ENCODE measurements around the gene ALG1.
"Not testable (repeated sequence)": the region's sequence is repeated elsewhere in the genome, so short reads cannot be mapped to it uniquely, and the experiment has no call there.

ALG1 gene

DNA sequence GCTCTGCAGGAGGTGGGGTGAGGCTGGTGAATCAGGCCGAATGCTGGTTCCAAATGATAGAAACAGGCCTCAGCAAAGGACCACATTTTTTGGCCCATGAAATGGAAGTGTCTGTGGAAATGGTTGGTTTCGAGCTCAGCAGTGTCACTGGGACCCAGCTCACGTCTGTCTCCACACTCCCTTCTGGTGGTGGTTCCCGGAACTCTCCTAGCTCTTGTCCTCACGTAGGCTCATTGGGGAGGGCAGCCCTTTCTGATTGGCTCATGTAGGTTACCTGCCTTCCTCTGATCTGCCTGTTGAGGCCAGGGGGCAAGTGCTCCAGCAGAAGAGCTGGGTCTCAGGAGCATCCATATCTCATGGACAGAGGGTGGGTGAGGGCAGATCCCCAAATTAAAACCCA is 4.0 kb downstream of the ALG1 start:
- peaks cover 25% of the 10 kb centered on the region for H3K4me1 Mint-ChIP-seq
- H3K4me3 Mint-ChIP-seq: no peak overlapping the region
- no peak overlapping the region for H3K27ac Mint-ChIP-seq
- no peak for DNase-seq
- H3K36me3 Mint-ChIP-seq (ENCODE audit: low read depth): peaks cover 16% of the 10 kb centered on the region
- no peaks in the 10 kb centered on the region for H3K27me3 Mint-ChIP-seq
- no peaks in the 10 kb centered on the region for H3K9me3 Mint-ChIP-seq
- no peak for ATAC-seq

- ATAC-seq: no peak
- peaks cover 16% of the 10 kb centered on the region for H3K36me3 Mint-ChIP-seq (ENCODE audit: low read depth)
- peaks cover 11% of the 10 kb centered on the region for H3K4me1 Mint-ChIP-seq
- no peak for DNase-seq
- no peak overlapping the region for H3K27ac Mint-ChIP-seq
- no peaks in the 10 kb centered on the region for H3K27me3 Mint-ChIP-seq
- H3K9me3 Mint-ChIP-seq: no peaks in the 10 kb centered on the region
- H3K4me3 Mint-ChIP-seq: no peak overlapping the region
Observed at GRCh38 chr16:5077304-5077703, 5.7 kb downstream of the ALG1 start.

DNA sequence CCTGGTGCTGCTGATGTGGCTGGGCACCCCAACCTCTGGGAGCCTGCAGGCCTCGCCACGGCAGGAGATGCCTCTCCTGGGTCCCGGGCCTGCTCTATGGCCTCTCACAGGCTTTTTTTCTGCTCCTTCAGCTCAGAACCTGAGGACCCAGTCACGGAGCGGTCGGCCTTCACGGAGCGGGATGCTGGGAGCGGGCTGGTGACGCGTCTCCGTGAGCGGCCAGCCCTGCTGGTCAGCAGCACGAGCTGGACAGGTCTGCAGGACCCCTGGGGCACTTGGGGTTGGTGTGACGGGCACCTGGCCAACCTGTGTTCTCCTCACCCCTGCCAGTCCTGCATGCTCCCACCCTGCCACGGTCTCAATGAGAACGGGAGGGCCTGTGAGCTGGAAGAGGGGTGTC is 7.0 kb downstream of the ALG1 start:
- DNase-seq: no peak
- Mint-ChIP-seq H3K4me3 (no peak overlapping the region), H3K27me3 (no peaks in the 10 kb centered on the region), H3K4me1 (no peaks in the 10 kb centered on the region), H3K9me3 (no peaks in the 10 kb centered on the region), H3K36me3 (ENCODE audit: low read depth) (peaks cover 19% of the 10 kb centered on the region), H3K27ac (no peak overlapping the region)
- no peak for ATAC-seq

DNA sequence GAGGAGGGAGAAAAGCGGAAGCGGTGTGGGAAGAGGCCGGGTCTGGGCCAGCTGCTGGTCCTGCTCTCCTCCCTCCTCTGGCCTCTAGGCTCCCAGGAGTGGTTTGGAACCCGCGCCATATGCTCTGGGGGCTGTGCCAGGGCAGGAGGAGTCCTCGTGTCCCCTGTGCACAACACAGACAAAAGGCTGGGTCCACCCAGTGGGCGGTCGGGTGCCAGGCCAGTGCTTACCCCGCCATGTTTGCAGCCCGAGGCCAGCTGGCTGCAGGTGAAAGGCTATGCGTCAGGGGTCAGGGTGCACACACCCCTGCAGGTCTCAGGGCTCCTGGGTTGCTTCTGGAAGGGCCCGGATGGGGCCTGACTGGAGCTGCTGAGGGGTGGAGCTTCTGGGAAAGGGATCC is 8.8 kb downstream of the ALG1 start:
- not testable (repeated sequence) for ATAC-seq, H3K9me3 Mint-ChIP-seq, DNase-seq, H3K27ac Mint-ChIP-seq, H3K4me1 Mint-ChIP-seq, H3K4me3 Mint-ChIP-seq, H3K27me3 Mint-ChIP-seq
- peaks cover 30% of the 10 kb centered on the region for H3K36me3 Mint-ChIP-seq (ENCODE audit: low read depth)

GRCh38 chr16:5080996-5081395 is 9.4 kb downstream of the ALG1 start:
- H3K4me3 Mint-ChIP-seq, H3K27ac Mint-ChIP-seq, H3K27me3 Mint-ChIP-seq, DNase-seq, ATAC-seq, H3K9me3 Mint-ChIP-seq, H3K4me1 Mint-ChIP-seq: not testable (repeated sequence)
- peaks cover 29% of the 10 kb centered on the region for H3K36me3 Mint-ChIP-seq (ENCODE audit: low read depth)

DNA sequence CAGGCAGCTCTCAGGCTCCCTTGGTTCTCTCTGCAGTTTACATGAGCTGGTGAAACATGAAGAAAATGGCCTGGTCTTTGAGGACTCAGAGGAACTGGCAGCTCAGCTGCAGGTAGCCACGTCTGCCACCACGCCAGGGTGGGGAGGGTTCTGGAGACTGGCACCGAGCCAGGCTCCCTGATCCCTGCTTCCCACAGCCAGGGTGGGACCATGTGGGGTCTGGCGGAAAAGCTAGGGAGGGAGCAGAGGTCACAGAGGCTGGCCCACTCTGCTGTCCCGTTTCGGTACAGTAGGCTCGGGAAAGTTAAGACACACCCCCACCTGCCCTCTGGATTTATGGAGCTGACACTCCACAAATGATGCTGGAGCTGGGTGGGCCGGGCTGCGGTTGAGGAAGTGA is 12.0 kb downstream of the ALG1 start:
- peaks cover 26% of the 10 kb centered on the region for H3K36me3 Mint-ChIP-seq (ENCODE audit: low read depth)
- H3K9me3 Mint-ChIP-seq, H3K4me1 Mint-ChIP-seq, DNase-seq, H3K27ac Mint-ChIP-seq, H3K4me3 Mint-ChIP-seq, ATAC-seq, H3K27me3 Mint-ChIP-seq: not testable (repeated sequence)

- Mint-ChIP-seq H3K36me3 (ENCODE audit: low read depth) (peaks cover 28% of the 10 kb centered on the region), H3K27ac (peak overlapping the region; percentile 62)
- not testable (repeated sequence) for H3K4me3 Mint-ChIP-seq, ATAC-seq, H3K9me3 Mint-ChIP-seq, H3K27me3 Mint-ChIP-seq, DNase-seq, H3K4me1 Mint-ChIP-seq
Observed at GRCh38 chr16:5084099-5084731, 12.6 kb downstream of the ALG1 start.

DNA sequence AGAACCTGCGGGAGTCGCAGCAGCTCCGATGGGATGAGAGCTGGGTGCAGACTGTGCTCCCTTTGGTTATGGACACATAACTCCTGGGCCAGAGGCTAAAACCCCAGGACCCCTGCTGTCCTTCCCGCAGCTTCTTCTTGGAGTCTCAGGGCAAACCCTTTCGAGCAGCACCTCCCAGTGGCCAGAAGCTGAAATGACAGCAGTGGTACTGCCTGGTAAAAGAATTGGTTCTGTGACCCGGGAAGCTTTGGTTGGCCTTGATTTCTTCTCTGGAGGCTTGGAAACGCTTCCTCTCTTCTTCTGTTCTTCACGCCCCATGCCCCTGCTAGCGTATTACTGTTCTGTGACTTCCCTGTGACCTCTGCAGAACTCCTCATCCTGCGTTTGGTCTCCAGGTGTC is 13.2 kb downstream of the ALG1 start:
- peaks cover 26% of the 10 kb centered on the region for H3K36me3 Mint-ChIP-seq (ENCODE audit: low read depth)
- not testable (repeated sequence) for ATAC-seq, H3K4me1 Mint-ChIP-seq, H3K9me3 Mint-ChIP-seq, H3K27ac Mint-ChIP-seq, H3K4me3 Mint-ChIP-seq, H3K27me3 Mint-ChIP-seq
- DNase-seq: peak; percentile 60

GRCh38 chr16:5085716-5086115 is 14.1 kb downstream of the ALG1 start:
- not testable (repeated sequence) for H3K4me1 Mint-ChIP-seq, H3K4me3 Mint-ChIP-seq, H3K27ac Mint-ChIP-seq, DNase-seq, H3K9me3 Mint-ChIP-seq, H3K27me3 Mint-ChIP-seq, ATAC-seq
- H3K36me3 Mint-ChIP-seq (ENCODE audit: low read depth): peaks cover 26% of the 10 kb centered on the region

DNA sequence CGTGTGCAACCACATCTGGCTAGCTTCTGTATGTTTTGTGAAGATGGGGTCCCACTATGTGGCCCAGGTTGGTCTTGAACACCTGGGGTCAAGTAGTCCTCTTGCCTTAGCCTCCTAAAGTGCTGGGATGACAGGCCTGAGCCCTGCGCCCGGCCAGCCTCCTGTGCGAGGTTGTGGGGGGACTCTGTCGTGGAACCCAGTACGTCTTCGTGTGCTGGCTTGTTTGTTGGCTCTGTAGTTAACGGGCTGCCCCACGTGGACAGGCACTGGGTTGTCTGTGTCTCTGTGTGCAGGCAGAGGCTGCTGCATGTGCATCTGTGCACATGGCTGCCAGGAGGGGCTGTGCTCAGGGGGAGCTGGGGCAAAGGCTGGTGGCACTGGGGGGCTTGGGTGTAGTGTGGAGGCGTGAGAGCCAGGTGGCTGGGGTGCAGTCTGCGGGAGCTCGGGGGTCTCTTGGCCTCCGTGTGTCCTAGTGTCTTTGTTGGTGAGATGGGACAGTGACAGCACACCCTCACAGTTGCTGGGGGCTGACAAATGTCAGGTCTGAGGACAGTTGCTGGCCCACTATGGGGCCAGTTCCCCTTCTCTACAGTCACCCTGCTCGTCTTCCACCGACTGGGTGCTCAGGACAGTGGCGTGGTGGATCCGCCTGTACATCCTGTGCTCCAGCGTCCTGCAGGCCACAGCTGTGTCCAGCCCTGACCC is 16.6 kb downstream of the ALG1 start:
- Mint-ChIP-seq H3K4me1 (peaks cover 13% of the 10 kb centered on the region), H3K36me3 (ENCODE audit: low read depth) (peaks cover 28% of the 10 kb centered on the region)
- not testable (repeated sequence) for H3K27me3 Mint-ChIP-seq, H3K27ac Mint-ChIP-seq, H3K4me3 Mint-ChIP-seq, ATAC-seq, DNase-seq, H3K9me3 Mint-ChIP-seq

DNA sequence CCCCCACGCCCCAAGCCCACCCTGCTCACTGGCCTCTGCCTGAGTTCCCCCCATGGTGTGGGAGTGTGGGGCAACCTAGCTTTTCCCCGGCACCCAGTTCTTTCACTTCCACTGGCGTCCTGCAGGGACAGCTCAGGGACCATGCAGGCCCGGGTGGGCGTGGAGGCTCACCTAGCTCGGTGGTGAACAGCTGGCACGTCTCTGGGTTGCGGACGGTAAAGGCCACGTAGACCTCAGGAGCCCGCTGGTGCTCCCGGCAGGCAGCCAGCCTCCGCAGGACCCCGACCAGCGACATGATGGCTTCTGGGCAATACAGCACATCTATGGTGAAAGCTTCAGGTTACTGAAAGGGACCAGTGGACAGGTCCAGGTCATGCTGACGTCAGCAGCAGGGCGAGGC is 17.3 kb downstream of the ALG1 start:
- DNase-seq, ATAC-seq, H3K9me3 Mint-ChIP-seq, H3K4me3 Mint-ChIP-seq, H3K27ac Mint-ChIP-seq, H3K27me3 Mint-ChIP-seq: not testable (repeated sequence)
- H3K4me1 Mint-ChIP-seq: peaks cover 13% of the 10 kb centered on the region
- peaks cover 24% of the 10 kb centered on the region for H3K36me3 Mint-ChIP-seq (ENCODE audit: low read depth)

- not testable (repeated sequence) for ATAC-seq, H3K9me3 Mint-ChIP-seq, H3K4me3 Mint-ChIP-seq, H3K27me3 Mint-ChIP-seq, DNase-seq, H3K27ac Mint-ChIP-seq
- Mint-ChIP-seq H3K36me3 (ENCODE audit: low read depth) (peaks cover 14% of the 10 kb centered on the region), H3K4me1 (peaks cover 13% of the 10 kb centered on the region)
Observed at GRCh38 chr16:5089911-5090555, 18.4 kb downstream of the ALG1 start.

DNA sequence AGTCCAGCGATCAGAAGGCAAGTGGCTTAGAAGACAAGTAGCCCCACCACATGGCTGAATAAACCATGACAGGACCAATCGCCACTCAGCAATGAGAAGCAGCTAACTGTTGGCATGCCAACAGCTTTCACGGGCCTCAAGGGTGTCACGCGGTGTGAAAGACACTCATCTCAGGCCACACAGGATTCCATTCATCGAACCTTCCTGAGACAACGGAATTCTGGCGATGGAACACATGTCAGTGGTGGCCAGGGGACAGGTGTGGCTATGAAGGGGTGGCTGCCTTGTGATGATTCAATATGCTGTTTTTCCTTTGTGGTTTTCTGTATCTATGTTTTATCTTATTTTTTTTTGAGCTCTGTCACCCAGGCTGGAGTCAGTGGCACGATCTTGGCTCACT is 18.9 kb downstream of the ALG1 start:
- peaks cover 13% of the 10 kb centered on the region for H3K36me3 Mint-ChIP-seq (ENCODE audit: low read depth)
- DNase-seq, H3K27me3 Mint-ChIP-seq, ATAC-seq, H3K4me3 Mint-ChIP-seq, H3K27ac Mint-ChIP-seq, H3K9me3 Mint-ChIP-seq: not testable (repeated sequence)
- peaks cover 19% of the 10 kb centered on the region for H3K4me1 Mint-ChIP-seq

GRCh38 chr16:5093081-5093480 is 21.4 kb downstream of the ALG1 start:
- Mint-ChIP-seq H3K36me3 (ENCODE audit: low read depth) (peaks cover 13% of the 10 kb centered on the region), H3K4me1 (peaks cover 28% of the 10 kb centered on the region)
- not testable (repeated sequence) for H3K9me3 Mint-ChIP-seq, ATAC-seq, DNase-seq, H3K27me3 Mint-ChIP-seq, H3K27ac Mint-ChIP-seq, H3K4me3 Mint-ChIP-seq

DNA sequence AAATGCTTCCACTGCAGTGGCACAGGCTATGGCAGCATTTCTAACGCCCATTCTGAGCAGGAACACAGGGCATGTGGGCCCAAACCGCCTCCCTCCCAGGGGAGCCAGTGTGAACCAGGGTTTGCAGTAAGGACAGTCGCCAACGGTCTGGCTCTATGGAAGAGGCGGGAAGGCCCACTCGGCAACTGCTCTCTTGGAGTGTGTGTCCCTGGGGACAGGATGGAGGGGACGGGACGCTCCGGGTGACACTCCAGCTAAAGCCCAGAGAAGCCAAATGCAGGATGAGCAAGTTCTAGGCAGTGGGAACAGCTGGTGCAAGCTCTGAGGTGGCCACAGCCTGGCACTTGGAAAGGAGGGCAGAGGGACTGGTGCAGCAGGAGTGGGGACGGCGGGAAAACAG is 22.1 kb downstream of the ALG1 start:
- not testable (repeated sequence) for H3K9me3 Mint-ChIP-seq, ATAC-seq, H3K4me3 Mint-ChIP-seq, H3K27ac Mint-ChIP-seq, H3K27me3 Mint-ChIP-seq, DNase-seq
- Mint-ChIP-seq H3K36me3 (ENCODE audit: low read depth) (peaks cover 13% of the 10 kb centered on the region), H3K4me1 (peaks cover 29% of the 10 kb centered on the region)

Measured in activated naive CD8-positive, alpha-beta T cell treated with anti-CD3 and anti-CD28 coated beads, Interleukin-2, amount 50 U/mL, for 24 hours (primary cell).